Subcutaneous adipose tissue (tissue), 4 donors: ENCODE data around the gene SYP. TPM values are rescaled to one million over a fixed set of nuclear protein-coding genes. Genes with fewer than 3 reads are reported as not detected.

ENCODE experiments used
- CTCF ChIP-seq: fragments of 450-650 bp; IDR thresholded peaks from one replicate; pipeline ENCODE4 v1.5.1; 2016; ENCODE audit warnings: low read depth, mild to moderate bottlenecking, control low read depth, antibody characterized with exemption, moderate library complexity
- total RNA-seq, 4 donors: library from RNA; depleted of rRNA; stranded (reverse); fragments of >200 nt; gene quantifications; one replicate each; pipeline ENCODE4 v1.1.0, GENCODE V29; 2016

The SYP gene
- 1 to 10 TPM in 1 of 4 donors, under 1 TPM in 3; 0.16 to 2.4 (median 0.91) TPM for total RNA-seq

GRCh38 chrX:49199906-49200771 lies at the start of gene SYP:
Gene SYP (minus strand): TSS chrX:49200193. CDS start chrX:49200186, 7 bp downstream.
- TF ChIP-seq CTCF = no peak

- no peak for TF ChIP-seq CTCF
Measured at GRCh38 chrX:49249616-49250015, 49.6 kb upstream of the SYP start.

GRCh38 chrX:49249071-49249470 lies 49.1 kb upstream of the SYP start:
- no peak for TF ChIP-seq CTCF

- TF ChIP-seq CTCF = no peak
Measured at GRCh38 chrX:49247916-49248811, 48.2 kb upstream of the SYP start.

- TF ChIP-seq CTCF = no peak
Measured at GRCh38 chrX:49247346-49247745, 47.4 kb upstream of the SYP start.

GRCh38 chrX:49246541-49246940 lies 46.5 kb upstream of the SYP start:
- no peak for TF ChIP-seq CTCF

- no peak for TF ChIP-seq CTCF
Measured at GRCh38 chrX:49244207-49244606, 44.2 kb upstream of the SYP start.
